ENCODE results near the gene FXYD1. TPM values are rescaled to one million over a fixed set of nuclear protein-coding genes. Genes with fewer than 3 reads are reported as not detected.

FXYD1 gene
- total RNA-seq, 1 experiment from 2014 or later: not detected

GRCh38 chr19:35153701-35154524, 15.3 kb downstream of the FXYD1 start:
- Histone ChIP-seq H3K27me3 (replicated peaks; ENCODE audit: insufficient read depth, low read depth, low read length, poor library complexity) (peaks cover 25% of the 10 kb centered on the region), H3K36me3 (ENCODE audit: insufficient read depth, low read length, poor library complexity, severe bottlenecking) (no peaks in the 10 kb centered on the region), H3K27ac (ENCODE audit: low read depth, low read length, poor library complexity, severe bottlenecking) (no peak overlapping the region), H3K9me3 (ENCODE audit: low read depth, low read length, poor library complexity, severe bottlenecking) (no peaks in the 10 kb centered on the region), H3K4me1 (ENCODE audit: insufficient read depth, low read length, poor library complexity, severe bottlenecking) (peaks cover 6% of the 10 kb centered on the region), H3K4me3 (ENCODE audit: low read depth, low read length, poor library complexity, severe bottlenecking) (peak overlapping the region; percentile 66)
- BruUV-seq (replicated peaks): no TSS peak
- ChIA-PET CTCF (interaction anchor here (0.9 kb wide), 1 partner anchor 12 kb away, joined by 6 read pairs; no protein-coding TSS in a partner anchor), POLR2A (ENCODE audit: low non-redundant PET) (no interaction called here)
- TF ChIP-seq CTCF (conservative IDR thresholded peaks at IDR 0.05; ENCODE audit: low read depth, low read length): peak; percentile 64
- no peak for TF ChIP-seq EZH2 (IDR thresholded peaks at IDR 0.05; ENCODE audit: borderline replicate concordance, low read depth, low read length, poor library complexity, severe bottlenecking)
- intact Hi-C loops (cut with micrococcal nuclease; ENCODE audit: unreplicated experiment): loop anchor here (10.0 kb wide), 1 partner anchor 91 kb away; the partner anchor contains the start of gene LSR
- peak; percentile 69 for DNase-seq (ENCODE audit: low spot score)

- ChIA-PET CTCF (interaction anchor here (0.6 to 0.9 kb wide), 2 partner anchors 13 to 339 kb away, joined by 3 to 6 read pairs; no protein-coding TSS in a partner anchor), POLR2A (ENCODE audit: low non-redundant PET) (no interaction called here)
- H3K4me3 ChIP-seq (ENCODE audit: low read depth, low read length, poor library complexity, severe bottlenecking): peak within 1 kb of the TSS; percentile 66
- DNase-seq (ENCODE audit: low spot score): peak; percentile 76
- peak within 1 kb of the TSS; percentile 38 for H3K27ac ChIP-seq (ENCODE audit: low read depth, low read length, poor library complexity, severe bottlenecking)
- peaks cover 6% of the 10 kb centered on the region for H3K4me1 ChIP-seq (ENCODE audit: insufficient read depth, low read length, poor library complexity, severe bottlenecking)
- no peaks in the 10 kb centered on the region for H3K36me3 ChIP-seq (ENCODE audit: insufficient read depth, low read length, poor library complexity, severe bottlenecking)
- TF ChIP-seq CTCF (conservative IDR thresholded peaks at IDR 0.05; ENCODE audit: low read depth, low read length): no peak
- no peak for TF ChIP-seq EZH2 (IDR thresholded peaks at IDR 0.05; ENCODE audit: borderline replicate concordance, low read depth, low read length, poor library complexity, severe bottlenecking)
- no TSS peak for BruUV-seq (replicated peaks)
- H3K27me3 ChIP-seq (replicated peaks; ENCODE audit: insufficient read depth, low read depth, low read length, poor library complexity): peaks cover 25% of the 10 kb centered on the region
- H3K9me3 ChIP-seq (ENCODE audit: low read depth, low read length, poor library complexity, severe bottlenecking): no peaks in the 10 kb centered on the region
- intact Hi-C loops (cut with micrococcal nuclease; ENCODE audit: unreplicated experiment): loop anchor here (10.0 kb wide), 1 partner anchor 90 kb away; the partner anchor contains the start of gene LSR
These were observed 16.1 kb downstream of the FXYD1 start, which contains the start of gene FXYD5 for GRCh38 chr19:35154525-35155406. Gene FXYD5 (plus strand): TSS chr19:35154735. CDS start chr19:35155551, 816 bp downstream.

DNA sequence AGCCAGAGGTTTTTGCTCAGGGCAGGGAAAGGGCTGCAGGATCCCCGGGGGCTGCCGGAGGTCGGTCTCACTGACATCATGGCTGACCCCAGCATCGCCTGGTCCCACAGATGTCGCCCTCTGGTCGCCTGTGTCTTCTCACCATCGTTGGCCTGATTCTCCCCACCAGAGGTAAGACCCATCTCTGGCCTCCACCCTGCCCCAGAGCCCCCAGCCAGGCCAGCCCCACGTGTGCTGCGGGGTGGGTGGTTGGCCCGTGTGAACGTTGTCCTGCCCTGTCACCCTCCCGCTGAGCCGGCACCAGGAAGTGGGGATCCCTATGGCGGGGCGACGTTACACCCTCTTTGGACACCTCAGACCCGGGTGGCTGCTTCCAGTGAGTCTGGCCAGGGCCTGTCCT, 16.8 kb downstream of the FXYD1 start:
- intact Hi-C loops (cut with micrococcal nuclease; ENCODE audit: unreplicated experiment): loop anchor here (10.0 kb wide), 1 partner anchor 89 kb away; the partner anchor contains the start of gene LSR
- ChIA-PET CTCF (no interaction called here), POLR2A (ENCODE audit: low non-redundant PET) (no interaction called here)
- peak overlapping the region; percentile 66 for H3K4me3 ChIP-seq (ENCODE audit: low read depth, low read length, poor library complexity, severe bottlenecking)
- no peak for DNase-seq (ENCODE audit: low spot score)
- peaks cover 6% of the 10 kb centered on the region for H3K4me1 ChIP-seq (ENCODE audit: insufficient read depth, low read length, poor library complexity, severe bottlenecking)
- peaks cover 25% of the 10 kb centered on the region for H3K27me3 ChIP-seq (replicated peaks; ENCODE audit: insufficient read depth, low read depth, low read length, poor library complexity)
- no TSS peak for BruUV-seq (replicated peaks)
- no peaks in the 10 kb centered on the region for H3K36me3 ChIP-seq (ENCODE audit: insufficient read depth, low read length, poor library complexity, severe bottlenecking)
- H3K9me3 ChIP-seq (ENCODE audit: low read depth, low read length, poor library complexity, severe bottlenecking): no peaks in the 10 kb centered on the region
- no peak for TF ChIP-seq CTCF (conservative IDR thresholded peaks at IDR 0.05; ENCODE audit: low read depth, low read length)
- no peak for TF ChIP-seq EZH2 (IDR thresholded peaks at IDR 0.05; ENCODE audit: borderline replicate concordance, low read depth, low read length, poor library complexity, severe bottlenecking)
- no peak overlapping the region for H3K27ac ChIP-seq (ENCODE audit: low read depth, low read length, poor library complexity, severe bottlenecking)

All from A673 (cell line).